ENCODE data around the gene ALDH3B2. TPM values are rescaled to one million over a fixed set of nuclear protein-coding genes. Genes with fewer than 3 reads are reported as not detected.
"Not testable (repeated sequence)": the region's sequence is repeated elsewhere in the genome, so short reads cannot be mapped to it uniquely, and the experiment has no call there.

Gene ALDH3B2
- total RNA-seq, 2 experiments from 2014 or later: not detected

- no peak for DNase-seq
- CTCF ChIA-PET: no interaction called here
- no peaks in the 10 kb centered on the region for H3K36me3 Mint-ChIP-seq (ENCODE audit: low read depth)
- H3K27ac Mint-ChIP-seq: no peak overlapping the region
- POLR2A ChIA-PET: no interaction called here
- H3K27me3 Mint-ChIP-seq: peaks cover 9% of the 10 kb centered on the region
- H3K9me3 Mint-ChIP-seq: no peaks in the 10 kb centered on the region
- H3K4me3 Mint-ChIP-seq: no peak overlapping the region
- H3K4me1 Mint-ChIP-seq: peaks cover under 1% of the 10 kb centered on the region
Measured at GRCh38 chr11:67663532-67664212, 10.8 kb downstream of the ALDH3B2 start.

- ChIA-PET POLR2A (no interaction called here), CTCF (no interaction called here)
- Mint-ChIP-seq H3K36me3 (ENCODE audit: low read depth) (no peaks in the 10 kb centered on the region), H3K4me1 (peaks cover 3% of the 10 kb centered on the region), H3K27me3 (peaks cover 9% of the 10 kb centered on the region), H3K4me3 (no peak overlapping the region), H3K27ac (no peak overlapping the region), H3K9me3 (no peaks in the 10 kb centered on the region)
- DNase-seq: no peak
Measured at GRCh38 chr11:67662835-67663531, 11.4 kb downstream of the ALDH3B2 start.

GRCh38 chr11:67662142-67662834, 12.1 kb downstream of the ALDH3B2 start:
- no peak for DNase-seq
- ChIA-PET CTCF (no interaction called here), POLR2A (no interaction called here)
- H3K4me1 Mint-ChIP-seq: peaks cover 6% of the 10 kb centered on the region
- H3K9me3 Mint-ChIP-seq: no peaks in the 10 kb centered on the region
- no peak overlapping the region for H3K4me3 Mint-ChIP-seq
- H3K27me3 Mint-ChIP-seq: peaks cover 9% of the 10 kb centered on the region
- no peak overlapping the region for H3K27ac Mint-ChIP-seq
- H3K36me3 Mint-ChIP-seq (ENCODE audit: low read depth): no peaks in the 10 kb centered on the region

GRCh38 chr11:67660752-67661151, 13.7 kb downstream of the ALDH3B2 start:
- H3K27ac Mint-ChIP-seq: not testable (repeated sequence)

GRCh38 chr11:67659651-67660165, 14.7 kb downstream of the ALDH3B2 start:
- H3K27me3 Mint-ChIP-seq; H3K4me3 Mint-ChIP-seq; H3K9me3 Mint-ChIP-seq; DNase-seq; H3K27ac Mint-ChIP-seq; H3K36me3 Mint-ChIP-seq (ENCODE audit: low read depth): not testable (repeated sequence)
- peaks cover 10% of the 10 kb centered on the region for H3K4me1 Mint-ChIP-seq
- CTCF ChIA-PET: interaction anchor here (0.6 to 4.9 kb wide), 9 partner anchors 11 to 45 kb away, joined by 3 to 56 read pairs (median 4); partner anchors contain the start of gene NUDT8
- POLR2A ChIA-PET: interaction anchor here (1.3 kb wide), 1 partner anchor 29 kb away, joined by 3 read pairs; no protein-coding TSS in a partner anchor

More at GRCh38 chr11:67660752-67661151, 13.7 kb downstream of the ALDH3B2 start:
- H3K4me3 Mint-ChIP-seq; H3K9me3 Mint-ChIP-seq; DNase-seq; POLR2A ChIA-PET; H3K27me3 Mint-ChIP-seq; H3K36me3 Mint-ChIP-seq (ENCODE audit: low read depth): not testable (repeated sequence)
- H3K4me1 Mint-ChIP-seq: peaks cover 10% of the 10 kb centered on the region
- CTCF ChIA-PET: interaction anchor here (0.8 to 4.9 kb wide), 4 partner anchors 9 to 32 kb away, joined by 3 to 56 read pairs (median 4); partner anchors contain the start of gene NUDT8

GRCh38 chr11:67657300-67657699, 17.1 kb downstream of the ALDH3B2 start:
- peaks cover 2% of the 10 kb centered on the region for H3K9me3 Mint-ChIP-seq
- peaks cover 12% of the 10 kb centered on the region for H3K27me3 Mint-ChIP-seq
- no peak for DNase-seq
- peak overlapping the region; percentile 35 for H3K27ac Mint-ChIP-seq
- no peak overlapping the region for H3K4me3 Mint-ChIP-seq
- H3K36me3 Mint-ChIP-seq (ENCODE audit: low read depth): peaks cover 10% of the 10 kb centered on the region
- CTCF ChIA-PET: interaction anchor here (1.1 to 4.9 kb wide), 4 partner anchors 9 to 43 kb away, joined by 6 to 56 read pairs (median 10); partner anchors contain the start of gene NUDT8
- H3K4me1 Mint-ChIP-seq: peaks cover 12% of the 10 kb centered on the region
- POLR2A ChIA-PET: interaction anchor here (1.0 to 1.2 kb wide), 3 partner anchors 10 to 27 kb away, joined by 3 read pairs; no protein-coding TSS in a partner anchor

GRCh38 chr11:67656278-67656922, 18.0 kb downstream of the ALDH3B2 start:
- Mint-ChIP-seq H3K9me3 (peaks cover 2% of the 10 kb centered on the region), H3K4me1 (peaks cover 12% of the 10 kb centered on the region), H3K27ac (no peak overlapping the region), H3K27me3 (peaks cover 14% of the 10 kb centered on the region), H3K4me3 (no peak overlapping the region), H3K36me3 (ENCODE audit: low read depth) (peaks cover 10% of the 10 kb centered on the region)
- no peak for DNase-seq
- ChIA-PET CTCF (interaction anchor here (4.9 kb wide), 1 partner anchor 27 kb away, joined by 56 read pairs; the partner anchor contains the start of gene NUDT8), POLR2A (interaction anchor here (1.2 kb wide), 1 partner anchor 11 kb away, joined by 3 read pairs; no protein-coding TSS in a partner anchor)

GRCh38 chr11:67654225-67654624, 20.2 kb downstream of the ALDH3B2 start:
- Mint-ChIP-seq H3K27me3 (peaks cover 9% of the 10 kb centered on the region), H3K27ac (no peak overlapping the region), H3K4me3 (no peak overlapping the region), H3K9me3 (peaks cover 2% of the 10 kb centered on the region), H3K4me1 (peaks cover 28% of the 10 kb centered on the region), H3K36me3 (ENCODE audit: low read depth) (peaks cover 10% of the 10 kb centered on the region)
- DNase-seq: no peak
- ChIA-PET CTCF (interaction anchor here (1.2 kb wide), 1 partner anchor 24 kb away, joined by 3 read pairs; the partner anchor contains the start of gene NUDT8), POLR2A (no interaction called here)

- H3K36me3 Mint-ChIP-seq (ENCODE audit: low read depth): peaks cover 10% of the 10 kb centered on the region
- peaks cover 9% of the 10 kb centered on the region for H3K27me3 Mint-ChIP-seq
- no peak overlapping the region for H3K27ac Mint-ChIP-seq
- POLR2A ChIA-PET: no interaction called here
- H3K4me3 Mint-ChIP-seq: no peak overlapping the region
- CTCF ChIA-PET: interaction anchor here (1.2 to 1.7 kb wide), 2 partner anchors 23 to 39 kb away, joined by 3 read pairs; partner anchors contain the start of gene NUDT8
- peaks cover 2% of the 10 kb centered on the region for H3K9me3 Mint-ChIP-seq
- peaks cover 29% of the 10 kb centered on the region for H3K4me1 Mint-ChIP-seq
- DNase-seq: no peak
Measured at GRCh38 chr11:67652965-67653845, 21.2 kb downstream of the ALDH3B2 start.

- H3K36me3 Mint-ChIP-seq (ENCODE audit: low read depth): peaks cover 10% of the 10 kb centered on the region
- H3K27me3 Mint-ChIP-seq: peaks cover 9% of the 10 kb centered on the region
- no peak overlapping the region for H3K27ac Mint-ChIP-seq
- no peak overlapping the region for H3K4me3 Mint-ChIP-seq
- peaks cover 2% of the 10 kb centered on the region for H3K9me3 Mint-ChIP-seq
- no peak for DNase-seq
- POLR2A ChIA-PET: interaction anchor here (2.5 kb wide), 1 partner anchor 39 kb away, joined by 15 read pairs; no protein-coding TSS in a partner anchor
- H3K4me1 Mint-ChIP-seq: peaks cover 32% of the 10 kb centered on the region
- CTCF ChIA-PET: interaction anchor here (0.9 to 2.9 kb wide), 4 partner anchors 8 to 140 kb away, joined by 3 to 22 read pairs (median 3); partner anchors contain the start of gene NUDT8
Measured at GRCh38 chr11:67651976-67652781, 22.2 kb downstream of the ALDH3B2 start.
